ENCODE measurements around the gene IKBKE.

The IKBKE gene

DNA sequence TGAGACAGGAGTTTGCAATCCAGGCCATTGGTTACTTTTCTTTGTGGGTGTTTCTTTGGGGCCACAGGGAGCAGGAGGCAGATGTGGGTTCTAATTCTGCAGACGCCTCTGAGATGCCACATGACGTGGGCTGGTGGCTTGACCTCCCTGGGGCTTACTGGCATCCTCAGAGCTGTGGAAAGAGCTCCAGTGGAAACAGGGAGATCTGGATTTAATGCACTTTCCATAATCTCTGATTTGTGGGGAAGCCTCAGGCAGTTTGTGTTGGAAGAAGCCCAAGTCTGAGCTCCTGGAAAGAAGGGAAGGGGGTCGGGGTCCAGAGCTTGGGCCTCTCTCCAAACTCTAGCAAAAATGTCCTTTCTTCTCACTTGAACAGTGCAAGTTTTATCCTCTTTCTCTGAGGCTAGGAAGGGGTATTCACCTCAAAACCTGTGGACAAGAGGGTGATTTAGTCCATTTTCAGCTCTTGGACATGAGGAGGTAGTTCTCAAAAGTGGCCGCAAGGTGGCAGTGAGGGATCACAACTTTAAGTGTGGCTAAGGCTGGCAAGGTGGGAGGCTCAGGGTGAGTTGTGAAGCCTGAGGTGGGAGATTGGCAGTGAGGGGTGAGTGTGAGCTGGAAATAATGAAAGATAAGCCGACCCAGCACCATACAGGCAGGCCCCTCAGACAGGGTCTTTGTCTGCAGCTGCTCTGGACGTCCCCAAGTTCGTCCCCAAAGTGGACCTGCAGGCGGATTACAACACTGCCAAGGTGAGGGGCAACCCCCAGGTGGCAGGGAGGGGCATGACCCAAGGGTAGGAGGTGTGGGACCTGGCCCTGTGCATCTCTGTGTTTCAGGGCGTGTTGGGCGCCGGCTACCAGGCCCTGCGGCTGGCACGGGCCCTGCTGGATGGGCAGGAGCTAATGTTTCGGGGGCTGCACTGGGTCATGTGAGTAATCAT lies 9.2 kb downstream of the IKBKE start:
- ChIA-PET CTCF (interaction anchor here (0.6 to 5.2 kb wide), 53 partner anchors 8 to 554 kb away, joined by 3 to 37 read pairs (median 4); partner anchors contain the start of gene IKBKE), POLR2A (interaction anchor here (1.2 kb wide), 1 partner anchor 9 kb away, joined by 6 read pairs; the partner anchor contains the start of gene IKBKE)
- H3K9me3 ChIP-seq (ENCODE audit: control insufficient read depth, insufficient read depth, low read depth, low read length) = no peaks in the 10 kb centered on the region
- no peak overlapping the region for H3K27ac ChIP-seq (ENCODE audit: extremely low read depth, low read depth, low read length)
- H3K4me1 ChIP-seq (ENCODE audit: control insufficient read depth, insufficient read depth, low read length) = no peaks in the 10 kb centered on the region
- no peak overlapping the region for H3K4me3 ChIP-seq (ENCODE audit: low read depth, low read length)
- peak; percentile 65 for TF ChIP-seq GLIS2 (tag by site-specific recombination; IDR thresholded peaks at IDR 0.05)
- peak; percentile 47; the same call in 1 of the 2 replicates for TF ChIP-seq EGR2 (tag by site-specific recombination; IDR thresholded peaks at IDR 0.05; ENCODE audit: low read depth)
- no peak for TF ChIP-seq ZNF311 (tag by site-specific recombination; IDR thresholded peaks at IDR 0.05; ENCODE audit: borderline replicate concordance)
- TF ChIP-seq, protein P1, sequence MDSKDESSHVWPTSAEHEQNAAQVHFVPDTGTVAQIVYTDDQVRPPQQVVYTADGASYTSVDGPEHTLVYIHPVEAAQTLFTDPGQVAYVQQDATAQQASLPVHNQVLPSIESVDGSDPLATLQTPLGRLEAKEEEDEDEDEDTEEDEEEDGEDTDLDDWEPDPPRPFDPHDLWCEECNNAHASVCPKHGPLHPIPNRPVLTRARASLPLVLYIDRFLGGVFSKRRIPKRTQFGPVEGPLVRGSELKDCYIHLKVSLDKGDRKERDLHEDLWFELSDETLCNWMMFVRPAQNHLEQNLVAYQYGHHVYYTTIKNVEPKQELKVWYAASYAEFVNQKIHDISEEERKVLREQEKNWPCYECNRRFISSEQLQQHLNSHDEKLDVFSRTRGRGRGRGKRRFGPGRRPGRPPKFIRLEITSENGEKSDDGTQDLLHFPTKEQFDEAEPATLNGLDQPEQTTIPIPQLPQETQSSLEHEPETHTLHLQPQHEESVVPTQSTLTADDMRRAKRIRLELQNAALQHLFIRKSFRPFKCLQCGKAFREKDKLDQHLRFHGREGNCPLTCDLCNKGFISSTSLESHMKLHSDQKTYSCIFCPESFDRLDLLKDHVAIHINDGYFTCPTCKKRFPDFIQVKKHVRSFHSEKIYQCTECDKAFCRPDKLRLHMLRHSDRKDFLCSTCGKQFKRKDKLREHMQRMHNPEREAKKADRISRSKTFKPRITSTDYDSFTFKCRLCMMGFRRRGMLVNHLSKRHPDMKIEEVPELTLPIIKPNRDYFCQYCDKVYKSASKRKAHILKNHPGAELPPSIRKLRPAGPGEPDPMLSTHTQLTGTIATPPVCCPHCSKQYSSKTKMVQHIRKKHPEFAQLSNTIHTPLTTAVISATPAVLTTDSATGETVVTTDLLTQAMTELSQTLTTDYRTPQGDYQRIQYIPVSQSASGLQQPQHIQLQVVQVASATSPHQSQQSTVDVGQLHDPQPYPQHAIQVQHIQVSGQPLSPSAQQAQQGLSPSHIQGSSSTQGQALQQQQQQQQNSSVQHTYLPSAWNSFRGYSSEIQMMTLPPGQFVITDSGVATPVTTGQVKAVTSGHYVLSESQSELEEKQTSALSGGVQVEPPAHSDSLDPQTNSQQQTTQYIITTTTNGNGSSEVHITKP (tag by site-specific recombination; IDR thresholded peaks at IDR 0.05) = peak; percentile 82
- TF ChIP-seq ZFHX2 (tag by site-specific recombination; conservative IDR thresholded peaks at IDR 0.05) = peak; percentile 29; the same call in 1 of the 2 replicates
- TF ChIP-seq, protein P2, sequence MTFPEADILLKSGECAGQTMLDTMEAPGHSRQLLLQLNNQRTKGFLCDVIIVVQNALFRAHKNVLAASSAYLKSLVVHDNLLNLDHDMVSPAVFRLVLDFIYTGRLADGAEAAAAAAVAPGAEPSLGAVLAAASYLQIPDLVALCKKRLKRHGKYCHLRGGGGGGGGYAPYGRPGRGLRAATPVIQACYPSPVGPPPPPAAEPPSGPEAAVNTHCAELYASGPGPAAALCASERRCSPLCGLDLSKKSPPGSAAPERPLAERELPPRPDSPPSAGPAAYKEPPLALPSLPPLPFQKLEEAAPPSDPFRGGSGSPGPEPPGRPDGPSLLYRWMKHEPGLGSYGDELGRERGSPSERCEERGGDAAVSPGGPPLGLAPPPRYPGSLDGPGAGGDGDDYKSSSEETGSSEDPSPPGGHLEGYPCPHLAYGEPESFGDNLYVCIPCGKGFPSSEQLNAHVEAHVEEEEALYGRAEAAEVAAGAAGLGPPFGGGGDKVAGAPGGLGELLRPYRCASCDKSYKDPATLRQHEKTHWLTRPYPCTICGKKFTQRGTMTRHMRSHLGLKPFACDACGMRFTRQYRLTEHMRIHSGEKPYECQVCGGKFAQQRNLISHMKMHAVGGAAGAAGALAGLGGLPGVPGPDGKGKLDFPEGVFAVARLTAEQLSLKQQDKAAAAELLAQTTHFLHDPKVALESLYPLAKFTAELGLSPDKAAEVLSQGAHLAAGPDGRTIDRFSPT (tag by site-specific recombination; IDR thresholded peaks at IDR 0.05) = peak; percentile 86; the same call in 1 of the 2 replicates
- 0 out of 2 replicates have a peak, but pooled peaks have one; percentile 27 for TF ChIP-seq ZBTB17 (tag by site-specific recombination; IDR thresholded peaks at IDR 0.05)
- TF ChIP-seq, protein P3, sequence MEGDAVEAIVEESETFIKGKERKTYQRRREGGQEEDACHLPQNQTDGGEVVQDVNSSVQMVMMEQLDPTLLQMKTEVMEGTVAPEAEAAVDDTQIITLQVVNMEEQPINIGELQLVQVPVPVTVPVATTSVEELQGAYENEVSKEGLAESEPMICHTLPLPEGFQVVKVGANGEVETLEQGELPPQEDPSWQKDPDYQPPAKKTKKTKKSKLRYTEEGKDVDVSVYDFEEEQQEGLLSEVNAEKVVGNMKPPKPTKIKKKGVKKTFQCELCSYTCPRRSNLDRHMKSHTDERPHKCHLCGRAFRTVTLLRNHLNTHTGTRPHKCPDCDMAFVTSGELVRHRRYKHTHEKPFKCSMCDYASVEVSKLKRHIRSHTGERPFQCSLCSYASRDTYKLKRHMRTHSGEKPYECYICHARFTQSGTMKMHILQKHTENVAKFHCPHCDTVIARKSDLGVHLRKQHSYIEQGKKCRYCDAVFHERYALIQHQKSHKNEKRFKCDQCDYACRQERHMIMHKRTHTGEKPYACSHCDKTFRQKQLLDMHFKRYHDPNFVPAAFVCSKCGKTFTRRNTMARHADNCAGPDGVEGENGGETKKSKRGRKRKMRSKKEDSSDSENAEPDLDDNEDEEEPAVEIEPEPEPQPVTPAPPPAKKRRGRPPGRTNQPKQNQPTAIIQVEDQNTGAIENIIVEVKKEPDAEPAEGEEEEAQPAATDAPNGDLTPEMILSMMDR (tag by site-specific recombination; IDR thresholded peaks at IDR 0.05) = peak; percentile 87
- 0 out of 2 replicates have a peak, but pooled peaks have one; percentile 48 for TF ChIP-seq ZNF2 (tag by site-specific recombination; IDR thresholded peaks at IDR 0.05)
- no peak for TF ChIP-seq HOXC10 (CRISPR knock-in tag; IDR thresholded peaks at IDR 0.05)
- TF ChIP-seq ZNF404 (tag by site-specific recombination; IDR thresholded peaks at IDR 0.05) = no peak
- TF ChIP-seq ZBTB10 (tag by site-specific recombination; IDR thresholded peaks at IDR 0.05) = no peak
- TF ChIP-seq ZNF654 (tag by site-specific recombination; IDR thresholded peaks at IDR 0.05; ENCODE audit: low read depth) = peak; percentile 90
- H3K36me3 ChIP-seq (ENCODE audit: control insufficient read depth in 2 of 2, insufficient read depth in 1 of 2, low read length in 2 of 2) = peaks cover 0 to 7% of the 10 kb centered on the region in 2 experiments; a peak in 1 of 3 replicates
